Panc1 (cell line): ENCODE data around the gene RFT1. TPM values are rescaled to one million over a fixed set of nuclear protein-coding genes. Genes with fewer than 3 reads are reported as not detected.

Experiments
- ATAC-seq: fragments of 200-7000 bp; cut with Tn5 transposase; 2 replicates; pipeline ENCODE4 v1.9.1; 2020; ENCODE audit warnings: mild to moderate bottlenecking, moderate library complexity
- BruUV-seq: library from RNA; stranded (reverse); fragments of 400-500 nt; replicated peaks from 2 replicates; lab custom pipeline; 2021; lab: Mats Ljungman, UMichigan
- CTCF ChIA-PET: fragments of 300-600 bp; sonication (Branson Sonifier 250); formaldehyde crosslinking; loops from one replicate; lab custom pipeline; 2022; ENCODE audit warnings: antibody characterized with exemption; lab: Charles Lee
- POLR2A ChIA-PET: fragments of 300-600 bp; sonication (Branson Sonifier 250); formaldehyde crosslinking; loops from one replicate; lab custom pipeline; 2022; ENCODE audit warnings: antibody characterized with exemption; lab: Charles Lee
- DNase-seq: peaks from one replicate; pipeline ENCODE4 v3.0.0-alpha.2; 2010; ENCODE audit warnings: low read depth, low spot score
- H3K27ac ChIP-seq: 2 replicates; pipeline ENCODE4 v1.5.1; 2011; ENCODE audit warnings: mild to moderate bottlenecking, low read length, inconsistent platforms
- H3K27me3 ChIP-seq: fragments of 200-500 bp; sonication (Bioruptor generic); 2 replicates; pipeline ENCODE4 v1.6.0; 2014; ENCODE audit warnings: low read length, inconsistent platforms; ENCODE audit not compliant: control insufficient read depth, insufficient read depth
- H3K36me3 ChIP-seq: fragments of 200-500 bp; sonication (Bioruptor generic); 2 replicates; pipeline ENCODE4 v1.5.1; 2014; ENCODE audit warnings: inconsistent platforms, mild to moderate bottlenecking, low read length, moderate library complexity; ENCODE audit not compliant: control insufficient read depth, insufficient read depth
- H3K4me1 ChIP-seq: 2 replicates; pipeline ENCODE4 v1.5.1; 2011; ENCODE audit warnings: inconsistent platforms, mild to moderate bottlenecking, low read length, moderate library complexity; ENCODE audit not compliant: control insufficient read depth, insufficient read depth
- H3K4me3 ChIP-seq, 2 experiments: 2 replicates each; pipeline ENCODE4 v1.5.1; 2011 to 2012; ENCODE audit warnings: low read depth in 2 of 2, low read length in 2 of 2, mild to moderate bottlenecking in 2 of 2, inconsistent platforms in 1 of 2, moderate library complexity in 1 of 2
- H3K9me3 ChIP-seq: fragments of 200-500 bp; sonication (Bioruptor generic); 2 replicates; pipeline ENCODE4 v1.5.1; 2014; ENCODE audit warnings: low read depth, mild to moderate bottlenecking, inconsistent platforms, low read length, moderate library complexity; ENCODE audit not compliant: control insufficient read depth, insufficient read depth
- CTCF ChIP-seq: fragments of 450-650 bp; IDR thresholded peaks from 2 replicates; pipeline ENCODE4 v1.5.1; 2017; ENCODE audit warnings: mild to moderate bottlenecking
- POLR2AphosphoS5 ChIP-seq: IDR thresholded peaks from 2 replicates; pipeline ENCODE4 v1.6.1; 2012; ENCODE audit warnings: mild to moderate bottlenecking, low read depth, low read length, moderate library complexity
- REST ChIP-seq, 2 experiments: IDR thresholded peaks; 2 replicates each; pipeline ENCODE4 v1.6.1; 2011 to 2012; ENCODE audit warnings: low read depth in 2 of 2, control low read depth in 1 of 2, low read length in 1 of 2, mild to moderate bottlenecking in 1 of 2, moderate library complexity in 1 of 2; ENCODE audit not compliant: insufficient read depth in 1 of 2
- SIN3A ChIP-seq: IDR thresholded peaks from 2 replicates; pipeline ENCODE4 v1.6.1; 2012; ENCODE audit warnings: low read depth, mild to moderate bottlenecking, low read length, moderate library complexity, borderline replicate concordance; ENCODE audit not compliant: insufficient read depth
- TCF7L2 ChIP-seq: IDR thresholded peaks from 2 replicates; pipeline ENCODE4 v1.6.1; 2011; ENCODE audit warnings: mild to moderate bottlenecking, low read depth, low read length, inconsistent platforms
- in situ Hi-C: cut with HindIII; loops from 2 replicates; pipeline ENCODE4 v1.10.0; 2016; ENCODE audit warnings: low sequenced_read_pairs, low pct_unique_long_range_greater_than_20kb
- intact Hi-C: fragments of 100-400 bp; cut with micrococcal nuclease; formaldehyde crosslinking; loops from one replicate; pipeline ENCODE4 v1.10.0; 2022; ENCODE audit not compliant: unreplicated experiment
- total RNA-seq: library from RNA; stranded (reverse); gene quantifications from one replicate; pipeline ENCODE4 v1.2.1, GENCODE V29; 2021; ENCODE audit not compliant: unreplicated experiment

The RFT1 gene
- total RNA-seq, 1 experiment from 2014 or later: 21.0 TPM

- POLR2A ChIA-PET: no interaction called here
- H3K27ac ChIP-seq: no peak overlapping the region
- DNase-seq (no peak), ATAC-seq (no peak)
- intact Hi-C loops: no loop called here
- CTCF ChIA-PET: no interaction called here
- no peaks in the 10 kb centered on the region for H3K36me3 ChIP-seq
- in situ Hi-C loops: no loop called here
- H3K4me1 ChIP-seq: peaks cover 5% of the 10 kb centered on the region; the same call in 1 of the 2 replicates
- no TSS peak for BruUV-seq
- H3K4me3 ChIP-seq: no peak overlapping the region
- no peak for TF ChIP-seq POLR2AphosphoS5
- TF ChIP-seq CTCF: no peak
- TF ChIP-seq SIN3A: no peak
- TF ChIP-seq TCF7L2: no peak
- TF ChIP-seq REST (IDR thresholded peaks at IDR 0.05; ENCODE audit: insufficient read depth in 1 of 2, low read depth in 2 of 2, low read length in 1 of 2): no peak
- no peaks in the 10 kb centered on the region for H3K27me3 ChIP-seq
- H3K9me3 ChIP-seq: no peaks in the 10 kb centered on the region
These were observed 19.5 kb upstream of the RFT1 start for GRCh38 chr3:53149699-53150098.

- in situ Hi-C loops (no loop called here), intact Hi-C loops (no loop called here)
- H3K27ac ChIP-seq: no peak overlapping the region
- no peak for DNase-seq
- ChIA-PET POLR2A (no interaction called here), CTCF (interaction anchor here (0.7 kb wide), 1 partner anchor 12 kb away, joined by 7 read pairs; no protein-coding TSS in a partner anchor)
- peaks cover 5% of the 10 kb centered on the region; the same call in 1 of the 2 replicates for H3K4me1 ChIP-seq
- H3K36me3 ChIP-seq: no peaks in the 10 kb centered on the region
- no peak for ATAC-seq
- H3K9me3 ChIP-seq: no peaks in the 10 kb centered on the region
- H3K4me3 ChIP-seq: no peak overlapping the region
- no peaks in the 10 kb centered on the region for H3K27me3 ChIP-seq
- TF ChIP-seq CTCF (no peak), SIN3A (no peak), TCF7L2 (no peak), REST (IDR thresholded peaks at IDR 0.05; ENCODE audit: insufficient read depth in 1 of 2, low read depth in 2 of 2, low read length in 1 of 2) (no peak), POLR2AphosphoS5 (no peak)
- BruUV-seq: no TSS peak
These were observed 18.9 kb upstream of the RFT1 start for GRCh38 chr3:53149006-53149690.
